Sciatic nerve (tissue), 2 donors: ENCODE measurements around the gene KDM3A. TPM values are rescaled to one million over a fixed set of nuclear protein-coding genes. Genes with fewer than 3 reads are reported as not detected.

ENCODE experiments used
- ATAC-seq: fragments of 200-7000 bp; cut with Tn5 transposase; one replicate; pipeline ENCODE4 v1.9.1; 2020; ENCODE audit warnings: mild to moderate bottlenecking, moderate library complexity
- DNase-seq: peaks from one replicate; pipeline ENCODE4 v3.0.0-alpha.2; 2020; ENCODE audit warnings: low spot score
- intact Hi-C: fragments of 100-400 bp; cut with DNase I; formaldehyde crosslinking; loops from one replicate; pipeline ENCODE4 v1.14.2; 2022
- total RNA-seq: library from RNA; stranded (reverse); fragmentation: NEBNext Ultra II Directional; extraction: Animal tissue kit (Norgen Biotek cat#: 25700); gene quantifications from one replicate; pipeline ENCODE4 v1.2.1, GENCODE V29; 2021
- donor health status: DM: no; HTN: no; CAD: no.
- donor health status: DM: no; HTN: no; CAD: no.

KDM3A gene
- total RNA-seq, 1 donor from 2014 or later: 70.1 TPM

DNA sequence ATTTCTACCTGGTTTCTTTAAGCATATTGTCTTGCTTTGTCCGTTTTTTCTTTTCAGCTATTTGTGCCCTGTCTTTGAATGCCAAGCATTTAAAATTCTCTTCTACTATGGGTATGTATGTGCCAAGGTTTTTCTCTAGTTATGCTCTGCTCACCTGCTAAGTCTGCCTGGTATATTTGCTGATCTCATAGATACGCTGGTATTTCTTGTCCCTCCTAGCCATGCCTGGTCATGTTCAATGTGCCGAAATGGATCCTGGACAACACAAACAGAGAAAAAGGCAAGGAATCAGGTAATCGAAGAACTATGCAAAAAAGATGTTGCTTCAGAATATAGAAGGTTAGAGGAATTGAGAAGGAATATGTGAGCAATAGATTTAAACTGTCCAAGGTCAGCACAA is 14.9 kb upstream of the KDM3A start:
- intact Hi-C loops: no loop called here
- DNase-seq: no peak
- no peak for ATAC-seq

DNA sequence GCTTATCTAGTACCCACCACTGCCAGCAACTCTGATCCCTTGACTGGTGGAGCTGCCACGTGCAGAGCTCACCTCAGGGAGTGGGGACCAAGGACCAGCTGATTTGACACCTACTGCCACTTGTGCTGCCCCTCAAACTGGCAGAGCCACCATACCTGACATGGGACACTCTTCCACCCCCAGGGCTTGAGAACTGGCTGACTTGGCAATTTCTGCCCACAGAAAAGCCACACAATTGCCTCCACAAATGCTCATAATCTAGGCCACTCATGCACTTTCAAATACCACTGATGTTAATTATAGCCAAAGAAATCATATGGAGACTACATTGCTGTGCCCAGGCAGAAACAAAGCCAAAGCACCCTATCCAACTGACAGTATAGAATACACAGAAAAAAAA is 11.8 kb upstream of the KDM3A start:
- intact Hi-C loops: no loop called here
- DNase-seq: no peak
- ATAC-seq: no peak

DNA sequence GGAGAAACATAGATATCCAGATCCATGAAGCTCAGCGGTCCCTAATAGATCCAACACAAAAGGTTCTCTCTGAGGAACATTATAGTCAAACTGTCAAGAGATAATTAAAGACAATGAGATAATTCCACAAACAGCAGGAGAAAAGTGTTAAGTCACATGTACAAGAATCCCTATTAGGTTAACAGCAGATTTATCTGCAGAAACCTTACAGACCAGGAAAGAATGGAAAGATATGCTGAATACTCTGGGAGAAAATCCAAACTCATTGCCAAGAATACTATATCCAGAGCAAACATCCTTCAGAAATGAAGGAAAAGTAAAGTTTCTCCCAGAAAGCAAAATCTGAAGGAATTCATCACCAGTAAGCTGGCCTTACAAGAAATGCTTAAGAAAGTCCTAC is 10.8 kb upstream of the KDM3A start:
- no peak for ATAC-seq
- intact Hi-C loops: no loop called here
- DNase-seq: no peak

DNA sequence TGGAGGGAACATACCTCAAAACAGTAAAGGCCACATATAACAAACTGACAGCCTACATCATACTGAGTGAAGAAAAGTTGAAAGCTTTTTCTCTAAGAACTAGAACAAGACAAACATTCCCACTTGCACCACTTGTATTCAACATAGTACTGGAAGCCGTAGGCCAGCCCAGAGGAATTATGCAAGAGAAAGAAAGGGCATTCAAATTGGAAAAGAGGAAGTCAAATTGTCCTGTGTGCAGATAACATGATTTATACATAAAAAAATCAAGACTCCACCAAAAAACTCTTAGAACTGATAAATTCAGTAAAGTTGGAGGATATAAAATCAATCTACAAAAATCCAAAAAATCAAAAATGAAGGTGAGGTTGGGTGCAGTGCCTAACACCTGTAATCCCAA is 8.0 kb upstream of the KDM3A start:
- DNase-seq (no peak), ATAC-seq (no peak)
- intact Hi-C loops: no loop called here

DNA sequence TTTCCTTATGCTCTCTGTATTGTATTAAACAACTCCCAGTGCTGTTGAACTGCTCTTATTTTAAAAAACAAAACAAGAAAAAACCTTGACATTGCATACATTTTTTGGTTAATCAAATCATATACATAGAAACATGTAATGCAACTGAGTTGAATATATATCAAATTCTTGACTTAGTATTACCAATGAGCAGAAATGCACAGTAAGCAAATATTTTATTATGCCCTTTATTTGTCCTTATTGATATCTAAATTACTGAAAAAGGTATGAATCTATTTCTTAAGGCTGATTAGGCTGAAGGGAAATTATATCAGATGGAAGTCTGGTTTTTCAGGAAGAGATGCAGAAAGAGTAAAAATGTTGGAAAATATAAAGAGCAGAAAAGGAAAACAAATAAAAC is 6.9 kb upstream of the KDM3A start:
- ATAC-seq: no peak
- intact Hi-C loops: no loop called here
- DNase-seq: no peak

DNA sequence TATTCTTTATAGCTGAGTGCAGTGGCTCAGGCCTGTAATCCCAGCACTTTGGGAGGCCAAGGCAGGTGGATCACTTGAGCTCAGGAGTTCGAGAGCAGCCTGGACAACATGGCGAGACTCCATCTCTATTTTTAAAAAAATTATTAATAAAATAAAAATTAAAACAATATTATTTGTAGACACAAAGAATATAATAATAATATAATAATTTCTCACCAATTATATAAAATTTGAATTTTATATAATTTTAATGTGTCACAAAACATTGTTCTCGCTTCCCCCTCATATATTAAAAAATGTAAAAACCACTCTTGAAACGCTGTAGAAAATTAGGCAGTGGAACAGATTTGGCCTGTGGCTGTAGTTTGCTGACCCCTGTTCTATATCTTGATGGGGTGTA is 5.6 kb upstream of the KDM3A start:
- DNase-seq: no peak
- ATAC-seq: no peak
- intact Hi-C loops: no loop called here

DNA sequence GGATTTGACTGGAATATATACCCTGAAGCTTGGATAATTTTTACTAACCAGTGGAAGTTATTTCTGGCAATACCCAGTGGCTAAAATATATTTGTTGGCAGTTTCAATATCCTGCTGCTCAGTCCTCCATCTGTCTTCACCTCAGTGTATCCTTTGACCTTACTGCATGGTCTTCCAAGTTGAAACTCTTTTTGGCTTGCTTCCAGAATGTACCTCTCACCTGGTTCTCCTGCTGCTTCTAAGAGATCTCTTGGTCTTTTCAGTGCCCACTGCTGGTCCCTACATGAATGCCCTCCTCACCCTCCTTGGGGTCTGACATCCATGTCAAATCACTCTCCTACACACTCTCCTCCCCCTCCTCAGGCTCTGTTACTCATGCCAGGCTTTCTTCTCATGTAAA is 4.8 kb upstream of the KDM3A start:
- no peak for ATAC-seq
- intact Hi-C loops: no loop called here
- DNase-seq: no peak

DNA sequence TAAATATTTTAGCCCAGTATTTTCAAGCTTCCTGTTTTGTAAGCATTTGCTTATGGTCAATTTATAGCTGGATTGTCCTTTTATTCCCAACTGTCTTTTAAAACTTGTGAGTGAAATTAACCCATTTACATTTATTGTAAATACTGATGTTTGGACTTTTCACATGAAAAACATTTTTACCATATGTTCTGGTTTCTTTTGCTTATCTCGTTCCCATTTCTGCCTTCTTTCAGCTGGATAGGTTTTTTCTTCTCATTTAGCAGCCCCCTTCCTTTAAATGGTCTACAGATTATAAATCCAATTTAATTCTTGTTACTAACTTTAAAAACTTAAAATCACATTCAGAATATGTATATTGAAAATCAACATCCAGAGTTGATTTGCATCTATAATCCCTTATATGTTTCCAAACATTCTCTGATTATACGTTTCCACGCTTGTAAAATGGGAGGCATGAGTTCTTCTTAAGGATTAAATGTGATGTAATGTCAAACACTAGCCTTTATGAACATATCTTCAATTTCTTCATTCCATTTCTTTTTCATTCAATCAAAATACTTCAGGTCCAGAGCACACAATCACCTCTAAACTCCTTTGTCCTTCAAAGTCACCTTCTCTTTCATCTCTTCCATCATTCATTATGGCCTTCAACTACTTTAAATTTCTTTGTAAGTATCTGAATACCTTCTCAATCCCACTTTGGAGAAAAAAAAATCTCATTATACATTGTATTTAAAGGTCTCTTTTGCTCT is 1.1 kb upstream of the KDM3A start:
- ATAC-seq: no peak
- DNase-seq: no peak
- intact Hi-C loops: no loop called here

DNA sequence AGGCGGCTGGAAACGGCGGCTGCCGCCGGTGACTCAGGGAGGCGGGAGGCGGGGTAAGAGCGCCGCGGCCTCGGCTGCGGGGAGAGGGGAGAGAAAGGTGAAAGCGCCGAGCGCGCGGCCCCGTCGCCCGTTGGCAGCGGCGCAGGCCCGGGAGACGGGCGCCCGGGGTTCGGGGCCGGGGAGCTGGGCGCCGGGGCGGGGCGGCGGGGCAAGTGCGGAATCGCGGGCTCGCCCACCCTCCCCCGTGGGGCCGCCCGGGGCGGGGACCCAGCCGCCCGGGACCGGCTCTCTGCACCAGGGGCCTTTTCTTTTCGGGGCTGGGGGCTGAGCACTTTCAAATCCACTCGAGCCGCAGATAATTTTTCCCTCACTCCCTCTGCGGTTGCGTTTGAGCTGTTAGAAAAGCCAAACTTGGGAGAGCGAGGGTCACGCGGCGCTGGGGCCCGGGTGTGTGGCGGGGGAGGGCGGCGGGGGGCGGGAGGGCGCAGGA is 266 bp downstream of the KDM3A start:
- intact Hi-C loops: no loop called here
- ATAC-seq (no peak), DNase-seq (no peak)

DNA sequence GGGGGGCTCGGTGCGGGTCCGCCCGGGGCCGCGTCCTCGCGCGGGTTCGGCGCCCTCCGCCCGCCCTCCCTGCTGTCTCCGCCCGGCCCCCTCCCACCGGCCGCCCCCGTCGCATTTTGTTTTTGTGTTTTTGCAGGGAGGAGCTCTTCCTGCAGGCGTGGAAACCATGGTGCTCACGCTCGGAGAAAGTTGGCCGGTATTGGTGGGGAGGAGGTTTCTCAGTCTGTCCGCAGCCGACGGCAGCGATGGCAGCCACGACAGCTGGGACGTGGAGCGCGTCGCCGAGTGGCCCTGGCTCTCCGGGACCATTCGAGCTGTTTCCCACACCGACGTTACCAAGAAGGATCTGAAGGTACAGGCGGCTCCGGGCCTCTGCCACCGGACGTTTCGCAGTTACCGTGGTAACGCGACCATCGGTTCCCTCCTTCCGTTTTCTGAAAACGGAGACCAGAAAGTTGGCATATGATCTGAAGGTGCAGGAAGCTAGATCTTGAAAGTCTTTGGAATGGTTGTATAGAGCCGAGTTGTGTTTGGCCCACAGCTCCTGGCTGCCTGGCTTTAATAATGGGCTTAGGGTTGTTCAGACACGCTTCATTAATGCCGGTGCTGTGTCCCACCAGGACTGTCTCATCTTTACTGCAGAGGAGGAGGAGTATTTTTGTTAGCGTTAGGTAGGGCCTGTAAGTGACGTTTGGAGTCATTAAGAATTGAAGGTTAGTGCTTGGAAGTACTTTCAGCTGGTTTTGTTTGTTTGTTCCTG is 891 bp downstream of the KDM3A start:
- DNase-seq (peak; percentile 81), ATAC-seq (no peak)
- intact Hi-C loops: no loop called here

DNA sequence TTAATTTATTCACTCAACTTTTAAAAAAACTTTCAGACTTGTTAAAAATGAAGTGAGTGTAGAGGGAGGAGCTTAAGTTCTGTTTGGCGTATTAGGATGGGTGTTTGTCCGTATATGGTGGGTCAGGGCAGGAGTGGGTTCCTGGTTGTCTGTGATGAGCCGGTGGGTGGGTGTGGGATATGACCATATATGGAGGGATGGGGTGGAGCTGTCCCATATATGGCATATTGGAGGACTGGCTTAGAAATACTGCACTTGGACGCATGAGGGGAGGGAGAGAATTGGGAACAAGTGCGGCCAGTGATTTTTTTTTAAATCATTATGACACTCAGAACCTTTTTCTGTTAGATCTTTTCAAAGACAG is 1.5 kb downstream of the KDM3A start:
- ATAC-seq (peak; percentile 88), DNase-seq (peak; percentile 86)
- intact Hi-C loops: no loop called here

DNA sequence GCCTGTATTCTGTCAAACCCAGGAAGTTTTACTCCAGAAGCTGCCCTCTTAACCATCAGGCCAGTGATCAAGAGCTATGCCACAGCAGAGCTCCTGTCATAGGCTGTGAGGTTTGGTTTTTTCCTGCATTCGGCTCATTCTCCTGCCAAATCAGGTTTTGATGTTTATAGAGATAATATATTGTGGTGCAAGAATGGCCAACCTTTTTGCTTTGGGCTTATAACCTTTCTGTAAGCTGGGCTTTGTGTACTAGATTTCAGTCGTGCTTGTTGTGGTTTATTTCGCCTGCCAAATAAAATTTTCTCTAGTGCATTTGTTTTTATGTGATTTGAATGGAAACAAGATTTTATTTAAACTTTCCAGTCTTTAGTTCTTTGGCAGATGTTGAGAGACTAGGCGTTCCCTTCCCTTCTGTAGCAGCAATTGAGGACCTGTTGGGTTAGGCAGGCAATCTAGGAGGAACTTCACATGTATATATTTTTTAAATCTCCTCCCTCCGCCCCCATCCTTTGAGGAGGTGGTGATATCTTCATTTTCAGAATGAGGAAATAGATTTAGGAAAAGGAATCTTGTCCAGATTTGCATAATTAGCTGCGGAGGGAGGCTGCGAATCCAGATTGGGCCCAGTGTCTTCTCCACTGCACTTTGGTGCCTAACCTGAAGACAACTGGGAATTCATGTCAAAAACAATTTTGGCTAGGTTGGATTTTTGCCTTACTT is 2.6 kb downstream of the KDM3A start:
- no peak for ATAC-seq
- intact Hi-C loops: no loop called here
- no peak for DNase-seq

DNA sequence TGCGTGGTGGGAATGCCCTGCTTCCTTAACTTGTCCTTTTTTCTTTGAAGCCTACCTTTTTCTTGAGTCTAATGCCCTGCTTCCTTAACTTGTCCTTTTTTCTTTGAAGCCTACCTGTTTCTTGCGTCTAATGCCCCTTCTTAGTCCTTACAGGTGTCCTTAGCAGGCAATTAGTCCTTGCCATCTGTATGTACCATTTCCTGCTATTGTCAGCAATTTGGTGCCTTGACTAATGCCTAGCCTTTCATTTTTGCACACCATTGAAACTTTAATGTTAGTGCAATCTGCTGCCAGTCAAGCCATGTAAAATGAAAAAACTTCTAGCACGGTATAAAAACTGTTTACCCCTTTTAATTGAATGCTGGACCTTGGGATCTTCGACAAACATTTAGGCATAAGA is 4.3 kb downstream of the KDM3A start:
- ATAC-seq: no peak

DNA sequence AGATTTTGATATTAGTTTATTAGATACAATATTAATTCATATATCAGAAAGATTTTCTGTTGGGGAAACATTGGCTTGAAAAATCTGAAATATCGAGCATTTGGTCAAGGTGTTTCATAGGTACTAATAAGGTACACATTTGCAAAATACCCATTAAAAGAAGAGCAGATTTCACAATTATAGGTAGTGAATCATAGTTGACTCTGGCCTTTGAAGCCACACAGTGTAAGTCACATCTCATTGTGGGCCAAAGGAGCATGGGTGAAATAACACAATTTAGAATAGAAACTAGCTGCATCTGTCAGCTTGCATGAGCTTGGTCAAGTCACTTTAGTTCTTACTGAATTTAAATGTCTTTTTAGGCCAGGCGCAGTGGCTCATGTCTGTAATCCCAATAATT is 4.9 kb downstream of the KDM3A start:
- ATAC-seq: no peak
- intact Hi-C loops: loop anchor here (1.0 kb wide), 1 partner anchor 13 kb away; no protein-coding TSS in a partner anchor
- no peak for DNase-seq

More for the DNA sequence above, 4.3 kb downstream of the KDM3A start:
- DNase-seq: no peak
- intact Hi-C loops: no loop called here

DNA sequence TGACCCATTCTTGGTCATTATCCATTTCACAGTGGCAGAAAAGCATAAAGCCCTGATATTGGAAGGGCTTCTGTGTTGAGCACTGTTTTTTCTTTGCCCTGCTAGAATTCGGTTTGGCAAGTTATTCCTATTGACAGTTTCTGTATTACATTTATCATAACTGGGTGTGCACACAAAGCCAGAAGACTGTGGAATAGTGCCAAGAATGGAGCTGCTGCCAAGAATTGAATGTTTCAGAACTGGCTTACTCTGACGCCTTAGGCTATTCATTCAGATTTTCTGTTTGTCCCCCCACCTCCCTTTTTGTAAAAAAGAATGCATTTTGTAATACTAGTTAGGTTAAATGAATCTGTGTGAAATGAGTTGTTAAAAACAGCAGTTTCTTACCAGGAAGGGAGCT is 12.7 kb downstream of the KDM3A start:
- intact Hi-C loops: no loop called here
- peak; percentile 76 for ATAC-seq
- DNase-seq: peak; percentile 70

DNA sequence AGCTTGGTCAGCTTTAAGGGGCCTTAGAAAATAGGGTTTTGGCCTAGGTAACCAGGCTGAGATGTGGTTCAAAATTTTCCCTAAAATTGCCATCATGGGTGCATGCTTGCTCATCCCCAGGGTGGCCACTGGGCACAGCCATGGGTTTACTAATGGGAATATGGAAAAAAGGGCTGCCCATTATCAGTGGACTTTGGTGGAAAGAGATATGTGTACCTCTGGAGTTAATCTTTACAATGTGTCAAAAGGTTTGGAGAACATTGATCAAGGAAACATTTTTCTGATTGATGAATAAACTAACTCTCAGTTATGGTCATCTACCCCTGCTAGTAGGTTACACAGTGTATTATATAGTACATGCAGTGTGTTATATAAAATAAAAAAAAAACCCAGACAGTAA is 13.1 kb downstream of the KDM3A start:
- ATAC-seq (peak; percentile 22), DNase-seq (no peak)
- intact Hi-C loops: no loop called here

DNA sequence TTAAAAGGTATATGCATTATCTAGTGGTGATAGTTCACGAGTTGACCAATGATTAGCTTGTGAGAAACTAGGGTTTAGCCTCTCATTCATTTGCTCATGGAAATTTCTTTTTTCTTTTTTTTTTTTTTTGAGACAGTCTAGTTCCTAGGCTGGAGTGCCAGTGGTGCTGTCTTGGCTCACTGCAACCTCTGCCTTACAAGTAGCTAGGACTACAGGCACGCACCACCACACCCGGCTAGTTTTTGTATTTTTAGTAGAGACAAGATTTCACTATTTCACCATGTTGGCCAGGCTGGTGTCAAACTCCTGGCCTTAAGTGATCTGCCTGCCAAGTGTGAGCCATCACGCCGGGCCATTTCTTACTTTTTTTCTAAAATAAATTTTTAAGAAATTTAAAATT is 14.0 kb downstream of the KDM3A start:
- intact Hi-C loops: no loop called here
- no peak for ATAC-seq
- no peak for DNase-seq

DNA sequence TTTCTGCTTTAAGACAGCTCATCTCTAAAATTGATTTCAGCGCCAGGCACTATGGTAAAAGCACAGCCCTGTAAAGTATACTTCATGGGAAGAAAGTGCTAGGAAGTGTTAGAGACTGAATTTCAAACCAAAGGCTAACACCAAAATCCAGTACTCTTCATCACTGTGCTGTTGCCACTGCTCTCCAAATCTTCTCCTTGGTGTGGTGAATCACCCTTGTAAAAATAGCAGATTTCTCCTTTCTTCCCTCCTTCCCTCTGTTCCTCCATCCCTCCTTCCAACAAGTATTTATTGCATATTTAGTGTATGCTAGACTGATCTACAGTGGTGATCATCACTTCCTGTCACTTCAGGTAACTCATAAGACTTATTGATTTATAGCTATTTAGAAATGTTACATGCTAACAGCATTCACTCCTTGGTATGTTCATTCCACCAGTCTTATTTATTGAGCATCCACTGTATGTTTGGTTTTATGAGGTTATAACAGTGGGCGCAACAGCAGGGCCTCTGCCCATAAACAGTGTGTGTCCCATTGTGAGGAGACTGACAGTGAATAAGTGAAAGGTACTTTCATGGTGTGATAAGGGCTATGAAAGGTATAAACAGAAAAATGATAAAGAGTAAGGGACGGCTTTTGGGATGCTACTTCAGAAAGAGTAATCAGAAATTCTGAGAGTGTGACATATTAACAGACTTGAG is 20.0 kb downstream of the KDM3A start:
- no peak for DNase-seq
- intact Hi-C loops: no loop called here
- no peak for ATAC-seq

DNA sequence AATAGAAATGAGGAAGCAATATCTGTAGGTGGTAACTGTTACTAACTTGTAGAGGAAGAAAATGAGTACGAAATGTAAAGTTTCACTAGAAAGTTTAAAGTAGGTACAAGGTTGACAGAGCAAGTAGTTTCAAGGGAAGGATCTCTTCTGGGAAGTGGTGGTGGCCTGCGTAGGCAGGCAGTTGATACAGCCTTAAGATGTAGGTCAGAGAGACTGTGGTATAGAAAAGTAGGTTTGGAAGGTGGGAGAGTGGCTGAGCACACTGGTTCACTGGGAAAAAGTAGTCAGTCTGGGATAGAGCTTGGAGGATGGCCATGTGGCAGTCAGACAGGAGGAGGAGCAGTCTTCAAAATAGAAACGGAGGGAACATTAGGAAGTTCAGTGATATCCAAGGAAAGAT is 23.5 kb downstream of the KDM3A start:
- intact Hi-C loops: no loop called here
- DNase-seq (no peak), ATAC-seq (no peak)
